Measurements from ENCODE around the gene GINS1. TPM values are rescaled to one million over a fixed set of nuclear protein-coding genes. Genes with fewer than 3 reads are reported as not detected.
A peak's percentile ranks its signal among the peaks of the same experiment; 100 is the strongest.

The GINS1 gene
- total and polyA plus RNA-seq, 2 of the 8 experiments (the other 6 are each of a cell fraction or from before 2014, with no cell fraction given): 44.7 to 68.4 TPM

GRCh38 chr20:25407311-25408169 lies at the start of gene GINS1 (continued):
- TF ChIP-seq ATF2 (IDR thresholded peaks at IDR 0.05; ENCODE audit: low read length): no peak
- TF ChIP-seq, protein P1, sequence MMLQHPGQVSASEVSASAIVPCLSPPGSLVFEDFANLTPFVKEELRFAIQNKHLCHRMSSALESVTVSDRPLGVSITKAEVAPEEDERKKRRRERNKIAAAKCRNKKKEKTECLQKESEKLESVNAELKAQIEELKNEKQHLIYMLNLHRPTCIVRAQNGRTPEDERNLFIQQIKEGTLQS (IDR thresholded peaks at IDR 0.05; ENCODE audit: insufficient read depth, low read depth, low read length): no peak
- peak; percentile 97 for TF ChIP-seq TAF7 (optimal IDR thresholded peaks at IDR 0.05; ENCODE audit: borderline replicate concordance, low read depth, low read length)
- TF ChIP-seq MAX (IDR thresholded peaks at IDR 0.05): peak; percentile 64
- peak; percentile 97 for TF ChIP-seq TEAD4 (IDR thresholded peaks at IDR 0.05; ENCODE audit: low read depth, low read length)
- peak; percentile 71 for TF ChIP-seq CTBP2 (IDR thresholded peaks at IDR 0.05; ENCODE audit: borderline replicate concordance, insufficient read depth, insufficient read length, low read length)
- peak; percentile 98 for TF ChIP-seq POLR2AphosphoS5 (IDR thresholded peaks at IDR 0.05; ENCODE audit: low read depth, low read length)
- TF ChIP-seq SP1 (IDR thresholded peaks at IDR 0.05; ENCODE audit: low read depth, low read length): peak; percentile 90
- no peak for TF ChIP-seq USF2 (IDR thresholded peaks at IDR 0.05; ENCODE audit: low read length)
- 0 out of 2 replicates have a peak, but pooled peaks have one; percentile 65 for TF ChIP-seq SP4 (IDR thresholded peaks at IDR 0.05; ENCODE audit: low read length)
- no peak for TF ChIP-seq BCL11A (IDR thresholded peaks at IDR 0.05; ENCODE audit: low read depth in 2 of 2, low read length in 2 of 2)
- peak; percentile 80 for TF ChIP-seq ASH2L (IDR thresholded peaks at IDR 0.05; ENCODE audit: low read length)
- no peak for TF ChIP-seq SRF (IDR thresholded peaks at IDR 0.05; ENCODE audit: low read depth, low read length)
- peak; percentile 67; the same call in 1 of the 2 replicates for TF ChIP-seq CHD1 (IDR thresholded peaks at IDR 0.05; ENCODE audit: low read depth, low read length)
- no peak for TF ChIP-seq RXRA (IDR thresholded peaks at IDR 0.05; ENCODE audit: insufficient read depth, low read depth, low read length)
- TF ChIP-seq NANOG (IDR thresholded peaks at IDR 0.05; ENCODE audit: insufficient read depth, low read depth, low read length, poor library complexity, severe bottlenecking): peak; percentile 45
- TF ChIP-seq EP300 (IDR thresholded peaks at IDR 0.05; ENCODE audit: borderline replicate concordance in 1 of 2, low read depth in 2 of 2, low read length in 2 of 2): peak in 1 of 2 experiments; percentile 68; a peak in 1 of 3 replicates
- no peak for TF ChIP-seq EGR1 (IDR thresholded peaks at IDR 0.05; ENCODE audit: borderline replicate concordance, low read depth, low read length)
- no peak for TF ChIP-seq MAFK (IDR thresholded peaks at IDR 0.05; ENCODE audit: low read depth, low read length)
- TF ChIP-seq POLR2A (IDR thresholded peaks at IDR 0.05; ENCODE audit: control extremely low read depth in 1 of 2, low read depth in 2 of 2, low read length in 2 of 2): peak; percentile 85 to 98

Data from H1 (cell line).